Lower leg skin (tissue), 4 donors: ENCODE results near the gene SDHAF2. TPM values are rescaled to one million over a fixed set of nuclear protein-coding genes. Genes with fewer than 3 reads are reported as not detected.
A peak's percentile ranks its signal among the peaks of the same experiment; 100 is the strongest.
"Not testable (repeated sequence)": the region's sequence is repeated elsewhere in the genome, so short reads cannot be mapped to it uniquely, and the experiment has no call there.

ENCODE experiments used
- DNase-seq, 2 donors: peaks; one replicate each; pipeline ENCODE4 v3.0.0-alpha.2; 2019; ENCODE audit warnings: low spot score in 2 of 2
- H3K4me3 ChIP-seq: fragments of 200-600 bp; sonication (generic); 2 replicates; pipeline ENCODE4 v1.5.1; 2017; ENCODE audit warnings: mild to moderate bottlenecking, low read depth; ENCODE audit not compliant: poor library complexity, severe bottlenecking
- CTCF ChIP-seq, 3 donors: fragments of 450-650 bp; IDR thresholded peaks; one replicate each; pipeline ENCODE4 v1.5.1; 2016; ENCODE audit warnings: antibody characterized with exemption in 3 of 3, mild to moderate bottlenecking in 3 of 3, moderate library complexity in 2 of 3
- POLR2A ChIP-seq, 2 donors: fragments of 450-650 bp; IDR thresholded peaks; one replicate each; pipeline ENCODE4 v1.6.1; 2016 to 2017; ENCODE audit warnings: antibody characterized with exemption in 2 of 2, mild to moderate bottlenecking in 1 of 2, moderate library complexity in 1 of 2
- WGBS, 2 donors: methylation state at CpG; one replicate each; pipeline ENCODE4 v1.1.5; 2018; 5-methylcytosine and 5-hydroxymethylcytosine counted together
- intact Hi-C: fragments of 100-400 bp; cut with DNase I; formaldehyde crosslinking; loops from one replicate; pipeline ENCODE4 v1.15.0; 2023; ENCODE audit warnings: low total_unique reads
- total RNA-seq, 4 donors: library from RNA; depleted of rRNA; stranded (reverse); fragments of >200 nt; gene quantifications; one replicate each; pipeline ENCODE4 v1.1.0, GENCODE V29; 2016

Gene SDHAF2
- total RNA-seq, 4 donors from 2014 or later: 24.2 to 32.8 (median 28.5) TPM

- DNase-seq: peak in 1 of 2 donors; percentile 91
- H3K4me3 ChIP-seq: no peak overlapping the region
- TF ChIP-seq CTCF (IDR thresholded peaks at IDR 0.05) (peak in 1 of 3 donors; percentile 53), POLR2A (IDR thresholded peaks at IDR 0.05) (no peak)
- intact Hi-C loops: loop anchor here (10.0 kb wide), 1 partner anchor 157 kb away; no protein-coding TSS in a partner anchor
- 3 to 4% methylated on average over 12 to 18 of the region's 18 CpGs for WGBS, 2 donors
These were observed 47.8 kb downstream of the SDHAF2 start for GRCh38 chr11:61477727-61478148.

- intact Hi-C loops: loop anchor here (10.0 kb wide), 1 partner anchor 155 kb away; no protein-coding TSS in a partner anchor
- 91 to 92% methylated on average over 11 of the region's 11 CpGs for whole genome bisulfite sequencing, 2 donors
- not testable (repeated sequence) for DNase-seq, H3K4me3 ChIP-seq
These were observed 49.6 kb downstream of the SDHAF2 start for GRCh38 chr11:61479360-61480058.

- TF ChIP-seq POLR2A (IDR thresholded peaks at IDR 0.05): no peak
- TF ChIP-seq CTCF (IDR thresholded peaks at IDR 0.05): no peak
- no peak for DNase-seq
- no peak overlapping the region for H3K4me3 ChIP-seq
- intact Hi-C loops: no loop called here
- 82 to 83% methylated on average over 15 of the region's 15 CpGs for WGBS, 2 donors
These were observed 50.5 kb downstream of the SDHAF2 start for GRCh38 chr11:61480261-61480993.

GRCh38 chr11:61480994-61481335, 51.0 kb downstream of the SDHAF2 start:
- intact Hi-C loops: no loop called here
- DNase-seq: no peak
- 35 to 48% methylated on average over 6 to 7 of the region's 7 CpGs for WGBS, 2 donors
- no peak for TF ChIP-seq POLR2A (IDR thresholded peaks at IDR 0.05)
- no peak overlapping the region for H3K4me3 ChIP-seq

GRCh38 chr11:61481806-61482205, 51.9 kb downstream of the SDHAF2 start:
- no peak for DNase-seq
- 59 to 64% methylated on average over 9 to 10 of the region's 10 CpGs for WGBS, 2 donors
- intact Hi-C loops: no loop called here
- TF ChIP-seq POLR2A (IDR thresholded peaks at IDR 0.05) (no peak), CTCF (IDR thresholded peaks at IDR 0.05) (no peak)
- H3K4me3 ChIP-seq: no peak overlapping the region

GRCh38 chr11:61482513-61482912, 52.6 kb downstream of the SDHAF2 start:
- DNase-seq: no peak
- intact Hi-C loops: no loop called here
- WGBS, 2 donors: 20 to 41% methylated on average over 4 to 5 of the region's 7 CpGs
- H3K4me3 ChIP-seq: no peak overlapping the region
- no peak for TF ChIP-seq POLR2A (IDR thresholded peaks at IDR 0.05)
- no peak for TF ChIP-seq CTCF (IDR thresholded peaks at IDR 0.05)
